Measurements from ENCODE around the gene LRCOL1.

Gene LRCOL1

DNA sequence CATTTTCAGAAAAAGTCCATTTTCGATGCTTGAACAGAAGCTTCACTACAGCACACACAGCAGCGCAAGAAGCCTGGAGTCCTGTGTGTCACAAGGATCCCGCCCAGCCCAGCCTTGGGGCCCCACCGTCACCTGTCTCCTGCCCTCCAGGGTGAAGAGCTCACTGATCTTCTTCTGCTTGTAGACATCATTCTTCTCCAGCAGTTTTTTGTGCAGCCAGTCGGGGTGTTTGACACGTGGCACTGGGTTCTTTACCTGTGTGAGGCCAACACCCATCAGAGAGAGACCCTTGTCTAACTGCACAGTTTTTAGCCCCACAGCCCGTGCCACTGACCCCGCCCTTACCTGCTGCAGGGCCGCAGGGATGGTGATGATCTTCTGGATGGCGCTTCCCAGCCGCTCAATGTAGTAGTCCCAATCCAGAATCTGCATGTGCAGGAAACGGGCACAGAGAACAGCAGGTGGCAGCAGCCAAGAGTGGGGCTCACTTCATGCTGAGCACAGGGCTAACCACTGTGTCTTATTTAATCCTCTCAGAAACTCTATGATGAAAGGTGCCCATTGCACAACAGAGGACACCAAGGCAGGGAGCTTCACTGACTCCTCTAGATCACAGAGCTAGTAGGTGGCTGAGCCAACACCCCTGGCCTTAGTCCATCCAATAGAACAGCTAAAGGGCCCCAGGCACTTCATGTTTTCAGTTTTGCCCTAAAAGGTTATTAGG lies 46.8 kb upstream of the LRCOL1 start:
- no peaks in the 10 kb centered on the region for H3K79me1 ChIP-seq (ENCODE audit: low read depth, low read length)
- no peak overlapping the region for H2BK5ac ChIP-seq (ENCODE audit: low read length)
- H3K27me3 ChIP-seq (ENCODE audit: control insufficient read depth in 3 of 3, insufficient read depth in 3 of 3, low read depth in 1 of 3, low read length in 3 of 3): no peaks in the 10 kb centered on the region
- no peak overlapping the region for H3K4me2 ChIP-seq (ENCODE audit: insufficient read depth, low read length, poor library complexity, severe bottlenecking)
- H3K4me1 ChIP-seq (ENCODE audit: control insufficient read depth in 2 of 2, insufficient read depth in 1 of 2, low read depth in 1 of 2, low read length in 2 of 2): no peaks in the 10 kb centered on the region
- H3K18ac ChIP-seq (ENCODE audit: low read length): no peak overlapping the region
- H3K23ac ChIP-seq (ENCODE audit: low read depth, low read length, poor library complexity): no peak overlapping the region
- H2BK120ac ChIP-seq (ENCODE audit: low read depth, low read length): no peak overlapping the region
- no peak for DNase-seq (ENCODE audit: low spot score)
- H3K9me3 ChIP-seq (replicated peaks in 1 of 2; ENCODE audit: control insufficient read depth in 2 of 2, insufficient read depth in 1 of 2, low read depth in 1 of 2, low read length in 2 of 2): peaks cover 0 to 3% of the 10 kb centered on the region in 2 donors
- no peak overlapping the region for H3K4me3 ChIP-seq (ENCODE audit: low read length in 2 of 2)
- H3K27ac ChIP-seq (replicated peaks; ENCODE audit: low read length): no peak overlapping the region
- H2BK12ac ChIP-seq (ENCODE audit: low read length): no peak overlapping the region
- no peak overlapping the region for H2AK5ac ChIP-seq (ENCODE audit: low read depth, low read length)
- H2AFZ ChIP-seq (ENCODE audit: low read length): no peak overlapping the region
- H3K36me3 ChIP-seq (replicated peaks in 1 of 2; ENCODE audit: control insufficient read depth in 2 of 2, insufficient read depth in 2 of 2, low read length in 2 of 2): peaks cover 56 to 99% of the 10 kb centered on the region in 2 donors
- no peak overlapping the region for H3K14ac ChIP-seq (ENCODE audit: low read length)
- no peak overlapping the region for H4K91ac ChIP-seq (ENCODE audit: low read depth, low read length, poor library complexity)
- H3K9ac ChIP-seq (ENCODE audit: low read depth, low read length, poor library complexity): peak overlapping the region; percentile 76
- H3K4ac ChIP-seq (ENCODE audit: low read length): no peak overlapping the region
- H2BK15ac ChIP-seq (ENCODE audit: low read length): no peak overlapping the region
- H4K8ac ChIP-seq (ENCODE audit: low read depth, low read length): no peak overlapping the region
- no CpG with 5 or more reads among the region's 12 CpGs for WGBS, 2 donors (ENCODE audit: extremely low coverage in 2 of 2, insufficient read length in 2 of 2, insufficient replicate concordance in 1 of 2)

DNA sequence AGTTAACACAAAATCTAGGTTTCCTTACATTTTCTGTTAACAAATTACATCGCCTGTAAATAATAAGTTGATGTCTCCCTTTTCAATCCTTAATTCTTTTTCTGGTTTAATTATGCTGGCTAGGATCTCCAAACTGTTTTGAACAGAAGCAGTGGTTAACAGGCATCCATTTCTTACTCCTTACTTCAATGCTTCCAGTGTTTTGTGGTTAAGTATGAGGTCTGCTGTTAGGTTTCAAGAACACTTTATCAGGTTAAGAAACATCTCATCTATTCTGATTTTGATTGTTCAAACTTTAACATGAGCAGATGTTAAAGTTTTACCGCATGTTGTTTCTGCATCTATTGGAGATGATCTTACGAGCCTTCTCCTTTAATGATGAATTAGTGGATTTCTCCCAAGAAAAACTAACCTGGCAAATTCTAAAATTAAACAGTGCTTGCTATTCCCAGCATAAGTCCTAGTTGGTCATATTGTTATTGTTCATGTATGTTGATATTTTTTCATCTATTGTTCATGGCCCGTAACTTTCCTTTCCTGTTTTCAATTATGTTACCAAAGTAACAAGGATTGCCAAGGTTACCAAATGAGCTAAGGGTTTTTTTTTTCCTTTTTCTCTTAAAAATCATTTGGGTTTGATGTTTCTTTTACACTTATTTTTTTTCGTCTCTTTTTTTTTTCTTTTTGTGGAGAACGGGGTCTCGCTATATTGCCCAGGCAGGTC lies 43.3 kb upstream of the LRCOL1 start:
- Histone ChIP-seq H2BK120ac (ENCODE audit: low read depth, low read length) (no peak overlapping the region), H3K4me1 (ENCODE audit: control insufficient read depth in 2 of 2, insufficient read depth in 1 of 2, low read depth in 1 of 2, low read length in 2 of 2) (no peaks in the 10 kb centered on the region)

DNA sequence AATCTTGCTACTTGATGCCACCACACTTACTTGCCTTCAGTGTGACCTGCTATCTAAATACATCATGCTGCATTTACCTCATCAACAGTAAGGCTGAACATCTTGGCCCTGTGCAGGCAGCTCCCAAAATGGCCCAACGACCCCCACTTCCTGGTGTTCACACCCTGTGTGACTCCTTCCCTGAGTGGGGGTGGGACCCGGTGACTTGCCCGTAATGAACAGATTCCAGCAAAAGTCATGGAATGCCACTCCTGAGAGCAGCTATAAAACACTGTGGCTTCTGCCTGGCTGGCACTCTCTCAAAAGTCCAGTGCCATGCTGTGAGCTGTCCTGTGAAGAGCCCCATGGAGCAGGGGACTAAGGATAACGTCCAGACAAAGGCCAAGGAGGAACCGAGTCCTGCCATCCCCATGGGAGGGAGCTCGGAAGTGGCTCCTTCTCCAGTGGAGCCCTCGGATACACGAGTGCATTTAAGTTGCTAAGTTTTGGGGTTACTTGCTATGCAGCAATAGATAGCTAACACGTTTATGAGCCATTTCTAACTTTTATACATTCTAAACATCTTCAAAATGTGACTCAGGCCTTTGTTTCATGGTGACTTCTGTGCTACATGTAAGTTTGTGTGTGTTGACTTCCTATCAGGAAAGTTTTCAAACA lies 41.2 kb upstream of the LRCOL1 start:
- Histone ChIP-seq H3K27ac (replicated peaks; ENCODE audit: low read length) (no peak overlapping the region), H2BK12ac (ENCODE audit: low read length) (no peak overlapping the region), H3K4ac (ENCODE audit: low read length) (no peak overlapping the region), H2AK5ac (ENCODE audit: low read depth, low read length) (no peak overlapping the region), H4K91ac (ENCODE audit: low read depth, low read length, poor library complexity) (no peak overlapping the region), H3K4me2 (ENCODE audit: insufficient read depth, low read length, poor library complexity, severe bottlenecking) (no peak overlapping the region), H3K9ac (ENCODE audit: low read depth, low read length, poor library complexity) (peak overlapping the region; percentile 24), H3K23ac (ENCODE audit: low read depth, low read length, poor library complexity) (no peak overlapping the region), H2AFZ (ENCODE audit: low read length) (no peak overlapping the region), H3K14ac (ENCODE audit: low read length) (no peak overlapping the region), H2BK15ac (ENCODE audit: low read length) (no peak overlapping the region), H3K9me3 (replicated peaks in 1 of 2; ENCODE audit: control insufficient read depth in 2 of 2, insufficient read depth in 1 of 2, low read depth in 1 of 2, low read length in 2 of 2) (peaks cover 0 to 2% of the 10 kb centered on the region in 2 donors), H2BK5ac (ENCODE audit: low read length) (no peak overlapping the region), H3K4me1 (ENCODE audit: control insufficient read depth in 2 of 2, insufficient read depth in 1 of 2, low read depth in 1 of 2, low read length in 2 of 2) (no peaks in the 10 kb centered on the region), H2BK120ac (ENCODE audit: low read depth, low read length) (no peak overlapping the region), H4K8ac (ENCODE audit: low read depth, low read length) (no peak overlapping the region), H3K79me1 (ENCODE audit: low read depth, low read length) (no peaks in the 10 kb centered on the region), H3K4me3 (ENCODE audit: low read length in 2 of 2) (no peak overlapping the region), H3K36me3 (replicated peaks in 1 of 2; ENCODE audit: control insufficient read depth in 2 of 2, insufficient read depth in 2 of 2, low read length in 2 of 2) (peaks cover 44 to 99% of the 10 kb centered on the region in 2 donors), H3K18ac (ENCODE audit: low read length) (no peak overlapping the region), H3K27me3 (ENCODE audit: control insufficient read depth in 3 of 3, insufficient read depth in 3 of 3, low read depth in 1 of 3, low read length in 3 of 3) (no peaks in the 10 kb centered on the region)
- DNase-seq (ENCODE audit: low spot score): no peak
- WGBS, 2 donors (ENCODE audit: extremely low coverage in 2 of 2, insufficient read length in 2 of 2, insufficient replicate concordance in 1 of 2): no CpG with 5 or more reads among the region's 9 CpGs

More for the DNA sequence above, 43.3 kb upstream of the LRCOL1 start:
- H3K23ac ChIP-seq (ENCODE audit: low read depth, low read length, poor library complexity): no peak overlapping the region
- H2AK5ac ChIP-seq (ENCODE audit: low read depth, low read length): no peak overlapping the region
- H3K27ac ChIP-seq (replicated peaks; ENCODE audit: low read length): no peak overlapping the region
- no peak overlapping the region for H2AFZ ChIP-seq (ENCODE audit: low read length)
- no peaks in the 10 kb centered on the region for H3K27me3 ChIP-seq (ENCODE audit: control insufficient read depth in 3 of 3, insufficient read depth in 3 of 3, low read depth in 1 of 3, low read length in 3 of 3)
- H4K8ac ChIP-seq (ENCODE audit: low read depth, low read length): no peak overlapping the region
- H3K18ac ChIP-seq (ENCODE audit: low read length): no peak overlapping the region
- H3K14ac ChIP-seq (ENCODE audit: low read length): no peak overlapping the region
- no peak overlapping the region for H3K4me2 ChIP-seq (ENCODE audit: insufficient read depth, low read length, poor library complexity, severe bottlenecking)
- no CpG with 5 or more reads among the region's 7 CpGs for WGBS, 2 donors (ENCODE audit: extremely low coverage in 2 of 2, insufficient read length in 2 of 2, insufficient replicate concordance in 1 of 2)
- peaks cover 47 to 99% of the 10 kb centered on the region in 2 donors for H3K36me3 ChIP-seq (replicated peaks in 1 of 2; ENCODE audit: control insufficient read depth in 2 of 2, insufficient read depth in 2 of 2, low read length in 2 of 2)
- no peak overlapping the region for H2BK5ac ChIP-seq (ENCODE audit: low read length)
- no peak overlapping the region for H4K91ac ChIP-seq (ENCODE audit: low read depth, low read length, poor library complexity)
- no peak overlapping the region for H2BK12ac ChIP-seq (ENCODE audit: low read length)
- H3K9me3 ChIP-seq (replicated peaks in 1 of 2; ENCODE audit: control insufficient read depth in 2 of 2, insufficient read depth in 1 of 2, low read depth in 1 of 2, low read length in 2 of 2): peaks cover 0 to 3% of the 10 kb centered on the region in 2 donors
- H3K9ac ChIP-seq (ENCODE audit: low read depth, low read length, poor library complexity): no peak overlapping the region
- H2BK15ac ChIP-seq (ENCODE audit: low read length): no peak overlapping the region
- H3K4ac ChIP-seq (ENCODE audit: low read length): no peak overlapping the region
- H3K79me1 ChIP-seq (ENCODE audit: low read depth, low read length): no peaks in the 10 kb centered on the region
- H3K4me3 ChIP-seq (ENCODE audit: low read length in 2 of 2): no peak overlapping the region
- DNase-seq (ENCODE audit: low spot score): no peak
